H9 (cell line): ENCODE results near the gene TARBP1. TPM values are rescaled to one million over a fixed set of nuclear protein-coding genes. Genes with fewer than 3 reads are reported as not detected.

Source experiments
- DNase-seq: peaks from one replicate; pipeline ENCODE4 v3.0.0-alpha.2; 2017
- H2AFZ ChIP-seq: one replicate; pipeline ENCODE4 v1.6.1; 2013; ENCODE audit warnings: mild to moderate bottlenecking, low read length, control low read depth, moderate library complexity
- H2AK5ac ChIP-seq: 2 replicates; pipeline ENCODE4 v1.6.1; 2013; ENCODE audit warnings: low read length, control low read depth, mixed read lengths; ENCODE audit not compliant: insufficient read length
- H2BK120ac ChIP-seq: one replicate; pipeline ENCODE4 v1.6.1; 2013; ENCODE audit warnings: low read depth, mild to moderate bottlenecking, low read length, control low read depth, inconsistent platforms; ENCODE audit not compliant: poor library complexity, severe bottlenecking
- H2BK12ac ChIP-seq: 2 replicates; pipeline ENCODE4 v1.6.1; 2013; ENCODE audit warnings: low read length, control low read depth, mixed read lengths, low read depth; ENCODE audit not compliant: insufficient read length
- H2BK15ac ChIP-seq: 2 replicates; pipeline ENCODE4 v1.6.1; 2013; ENCODE audit warnings: low read depth, low read length, control low read depth
- H2BK20ac ChIP-seq: one replicate; pipeline ENCODE4 v1.6.1; 2013; ENCODE audit warnings: low read depth, mild to moderate bottlenecking, low read length, control low read depth, inconsistent platforms; ENCODE audit not compliant: poor library complexity, severe bottlenecking
- H2BK5ac ChIP-seq: 2 replicates; pipeline ENCODE4 v1.6.1; 2013; ENCODE audit warnings: low read length, control low read depth, mixed read lengths; ENCODE audit not compliant: insufficient read length
- H3K14ac ChIP-seq: 2 replicates; pipeline ENCODE4 v1.6.1; 2013; ENCODE audit warnings: low read length, control low read depth; ENCODE audit not compliant: insufficient read depth
- H3K18ac ChIP-seq: 2 replicates; pipeline ENCODE4 v1.6.1; 2013; ENCODE audit warnings: low read depth, mild to moderate bottlenecking, mixed read lengths, low read length, control low read depth; ENCODE audit not compliant: insufficient read length
- H3K23ac ChIP-seq: 2 replicates; pipeline ENCODE4 v1.6.1; 2013; ENCODE audit warnings: low read length, control low read depth, mixed read lengths, low read depth; ENCODE audit not compliant: insufficient read length
- H3K23me2 ChIP-seq: 2 replicates; pipeline ENCODE4 v1.6.1; 2013; ENCODE audit warnings: low read depth, mild to moderate bottlenecking, mixed read lengths, low read length, control low read depth; ENCODE audit not compliant: insufficient read length, poor library complexity, severe bottlenecking
- H3K27ac ChIP-seq: 2 replicates; pipeline ENCODE4 v1.5.1; 2013; ENCODE audit warnings: low read length, control low read depth, mixed read lengths, low read depth; ENCODE audit not compliant: insufficient read length
- H3K27me3 ChIP-seq: 2 replicates; pipeline ENCODE4 v1.6.1; 2013; ENCODE audit warnings: low read length, control low read depth, inconsistent platforms; ENCODE audit not compliant: insufficient read depth
- H3K4ac ChIP-seq: 2 replicates; pipeline ENCODE4 v1.6.1; 2013; ENCODE audit warnings: low read depth, mild to moderate bottlenecking, control low read depth, inconsistent platforms, low read length, moderate library complexity
- H3K4me1 ChIP-seq: 2 replicates; pipeline ENCODE4 v1.6.1; 2013; ENCODE audit warnings: low read length, control low read depth, inconsistent platforms; ENCODE audit not compliant: insufficient read depth
- H3K4me2 ChIP-seq: 2 replicates; pipeline ENCODE4 v1.6.1; 2013; ENCODE audit warnings: low read length, control low read depth, mixed read lengths; ENCODE audit not compliant: insufficient read length, insufficient read depth
- H3K56ac ChIP-seq: 2 replicates; pipeline ENCODE4 v1.6.1; 2013; ENCODE audit warnings: low read depth, mild to moderate bottlenecking, mixed read lengths, low read length, control low read depth; ENCODE audit not compliant: insufficient read length
- H3K79me1 ChIP-seq: 2 replicates; pipeline ENCODE4 v1.6.1; 2013; ENCODE audit warnings: low read depth, mild to moderate bottlenecking, moderate library complexity, low read length, control low read depth, inconsistent platforms; ENCODE audit not compliant: insufficient read depth, poor library complexity, severe bottlenecking
- H3K79me2 ChIP-seq: 2 replicates; pipeline ENCODE4 v1.6.1; 2013; ENCODE audit warnings: low read length, control low read depth, inconsistent platforms; ENCODE audit not compliant: insufficient read depth
- H3K9ac ChIP-seq: 2 replicates; pipeline ENCODE4 v1.6.1; 2013; ENCODE audit warnings: low read length, control low read depth, mixed read lengths; ENCODE audit not compliant: insufficient read length; ENCODE audit errors: extremely low read depth
- H3K9me3 ChIP-seq: one replicate; pipeline ENCODE4 v1.6.1; 2013; ENCODE audit warnings: low read depth, low read length, inconsistent platforms; ENCODE audit not compliant: control insufficient read depth
- H3T11ph ChIP-seq: one replicate; pipeline ENCODE4 v1.6.1; 2013; ENCODE audit warnings: mild to moderate bottlenecking, low read length, control low read depth, inconsistent platforms
- H4K20me1 ChIP-seq: one replicate; pipeline ENCODE4 v1.6.1; 2013; ENCODE audit not compliant: control insufficient read depth, insufficient read length, insufficient read depth
- H4K5ac ChIP-seq: 2 replicates; pipeline ENCODE4 v1.6.1; 2013; ENCODE audit warnings: low read depth, mild to moderate bottlenecking, mixed read lengths, low read length, control low read depth; ENCODE audit not compliant: insufficient read length
- H4K8ac ChIP-seq: replicated peaks from 2 replicates; pipeline ENCODE4 v1.6.1; 2013; ENCODE audit warnings: low read length, control low read depth, mixed read lengths, low read depth; ENCODE audit not compliant: insufficient read length
- H4K91ac ChIP-seq: 2 replicates; pipeline ENCODE4 v1.6.1; 2013; ENCODE audit warnings: low read depth, mild to moderate bottlenecking, moderate library complexity, mixed read lengths, low read length, control low read depth; ENCODE audit not compliant: insufficient read length
- H3K27ac Mint-ChIP-seq, 3 experiments: 2 replicates in 2 of 3; 3 replicates in 1 of 3; pipeline ENCODE4 v1.8.0; 2020 to 2021; ENCODE audit warnings: mixed read lengths in 3 of 3, mild to moderate bottlenecking in 1 of 3, moderate library complexity in 1 of 3
- H3K27me3 Mint-ChIP-seq: 2 replicates; pipeline ENCODE4 v1.8.0; 2021; ENCODE audit warnings: low read depth, mild to moderate bottlenecking, moderate library complexity, mixed read lengths
- H3K36me3 Mint-ChIP-seq, 3 experiments: 2 replicates in 2 of 3; 3 replicates in 1 of 3; pipeline ENCODE4 v1.8.0; 2020 to 2021; ENCODE audit warnings: low read depth in 3 of 3, mixed read lengths in 3 of 3; ENCODE audit not compliant: insufficient read depth in 1 of 3
- H3K4me1 Mint-ChIP-seq, 2 experiments: 2 replicates each; pipeline ENCODE4 v1.8.0; 2020; ENCODE audit warnings: mixed read lengths in 2 of 2
- H3K4me3 Mint-ChIP-seq, 2 experiments: 2 replicates in 1 of 2; 3 replicates in 1 of 2; pipeline ENCODE4 v1.8.0; 2020 to 2021; ENCODE audit warnings: mild to moderate bottlenecking in 2 of 2, mixed read lengths in 2 of 2, moderate library complexity in 1 of 2
- H3K9me3 Mint-ChIP-seq, 2 experiments: 2 replicates in 1 of 2; 3 replicates in 1 of 2; pipeline ENCODE4 v1.8.0; 2020; ENCODE audit warnings: mild to moderate bottlenecking in 2 of 2, mixed read lengths in 2 of 2, moderate library complexity in 1 of 2
- WGBS: extraction: QIAGEN DNeasy Blood & Tissue Kit; methylation state at CpG from one replicate; pipeline ENCODE4 v1.1.7; 2013; ENCODE audit warnings: missing lambda C conversion rate, low lambda C conversion rate, mixed read lengths; ENCODE audit not compliant: insufficient read length; ENCODE audit errors: extremely low coverage; 5-methylcytosine and 5-hydroxymethylcytosine counted together
- total RNA-seq: library from RNA; stranded (reverse); gene quantifications from 2 replicates; pipeline ENCODE4 v1.2.1, GENCODE V29; 2021
- TF ChIP-seq, protein P1 (sequence below): fragments of 200-600 bp; sonication (generic); conservative IDR thresholded peaks from 3 replicates; pipeline ENCODE4 v1.8.0; 2021; ENCODE audit warnings: antibody characterized with exemption, mild to moderate bottlenecking

Gene TARBP1
- total RNA-seq, 1 experiment from 2014 or later: 20.2 TPM

DNA sequence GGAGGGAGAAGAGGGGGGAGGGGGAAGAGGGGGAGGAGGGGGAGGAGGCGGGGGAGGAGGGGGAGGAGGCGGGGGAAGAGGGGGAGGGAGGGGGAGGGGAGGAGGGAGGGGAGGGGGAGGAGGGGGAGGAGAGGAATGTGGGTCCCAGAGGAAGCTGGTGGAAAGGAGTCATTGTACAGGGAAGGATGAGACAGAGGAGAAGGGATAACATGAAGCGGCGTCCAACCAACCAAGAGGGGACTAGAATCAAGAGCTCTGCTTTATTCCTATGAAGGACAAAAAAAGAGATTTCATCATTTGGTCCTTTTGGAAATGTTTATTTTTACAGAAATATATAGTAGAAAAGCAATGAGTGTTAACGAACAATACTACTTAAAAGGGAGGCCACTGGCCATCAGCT, 81.2 kb downstream of the TARBP1 start:
- Histone ChIP-seq H3K4me1 (no peaks in the 10 kb centered on the region), H3K27me3 (no peaks in the 10 kb centered on the region), H3T11ph (no peak overlapping the region), H3K14ac (no peak overlapping the region), H2AFZ (no peak overlapping the region), H4K20me1 (no peaks in the 10 kb centered on the region), H3K9ac (no peak overlapping the region), H2BK120ac (no peak overlapping the region), H3K79me2 (0 out of 2 replicates have a peak, but pooled peaks cover 2% of the 10 kb centered on the region), H4K5ac (no peak overlapping the region), H3K23me2 (no peaks in the 10 kb centered on the region), H4K91ac (no peak overlapping the region), H2BK12ac (no peak overlapping the region), H3K4me2 (no peak overlapping the region), H3K79me1 (no peaks in the 10 kb centered on the region), H2BK15ac (no peak overlapping the region), H2AK5ac (no peak overlapping the region), H3K18ac (no peak overlapping the region), H3K9me3 (no peaks in the 10 kb centered on the region), H2BK20ac (no peak overlapping the region), H3K23ac (no peak overlapping the region), H3K56ac (no peak overlapping the region), H3K4ac (no peak overlapping the region), H3K27ac (no peak overlapping the region), H2BK5ac (no peak overlapping the region), H4K8ac (no peak overlapping the region)
- DNase-seq: no peak
- H3K27me3 Mint-ChIP-seq: no peaks in the 10 kb centered on the region
- TF ChIP-seq, protein P1, sequence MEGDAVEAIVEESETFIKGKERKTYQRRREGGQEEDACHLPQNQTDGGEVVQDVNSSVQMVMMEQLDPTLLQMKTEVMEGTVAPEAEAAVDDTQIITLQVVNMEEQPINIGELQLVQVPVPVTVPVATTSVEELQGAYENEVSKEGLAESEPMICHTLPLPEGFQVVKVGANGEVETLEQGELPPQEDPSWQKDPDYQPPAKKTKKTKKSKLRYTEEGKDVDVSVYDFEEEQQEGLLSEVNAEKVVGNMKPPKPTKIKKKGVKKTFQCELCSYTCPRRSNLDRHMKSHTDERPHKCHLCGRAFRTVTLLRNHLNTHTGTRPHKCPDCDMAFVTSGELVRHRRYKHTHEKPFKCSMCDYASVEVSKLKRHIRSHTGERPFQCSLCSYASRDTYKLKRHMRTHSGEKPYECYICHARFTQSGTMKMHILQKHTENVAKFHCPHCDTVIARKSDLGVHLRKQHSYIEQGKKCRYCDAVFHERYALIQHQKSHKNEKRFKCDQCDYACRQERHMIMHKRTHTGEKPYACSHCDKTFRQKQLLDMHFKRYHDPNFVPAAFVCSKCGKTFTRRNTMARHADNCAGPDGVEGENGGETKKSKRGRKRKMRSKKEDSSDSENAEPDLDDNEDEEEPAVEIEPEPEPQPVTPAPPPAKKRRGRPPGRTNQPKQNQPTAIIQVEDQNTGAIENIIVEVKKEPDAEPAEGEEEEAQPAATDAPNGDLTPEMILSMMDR: no peak
- peaks cover 4 to 22% (median 17%) of the 10 kb centered on the region in 3 experiments for H3K36me3 Mint-ChIP-seq
- H3K4me1 Mint-ChIP-seq: no peaks in the 10 kb centered on the region
- no peak overlapping the region for H3K27ac Mint-ChIP-seq
- no peak overlapping the region for H3K4me3 Mint-ChIP-seq
- H3K9me3 Mint-ChIP-seq: peaks cover 3 to 4% of the 10 kb centered on the region in 2 experiments; a peak in 3 of 5 replicates
- WGBS: no CpG with 5 or more reads among the region's 5 CpGs
